Stomach (tissue), 9 donors: ENCODE data around the gene IGSF3. TPM values are rescaled to one million over a fixed set of nuclear protein-coding genes. Genes with fewer than 3 reads are reported as not detected.

ENCODE experiments used
- DNase-seq, 2 donors: peaks; one replicate each; pipeline versions ENCODE4 v3.0.0 to v3.0.0-alpha.2; 2013 to 2019
- H3K27ac ChIP-seq, 5 donors: fragments of 200-600 bp in 4 of 5; sonication (generic) in 4 of 5; one replicate each; pipeline ENCODE4 v1.5.1; 2013 to 2019; ENCODE audit warnings: mild to moderate bottlenecking in 1 of 5, moderate library complexity in 1 of 5
- H3K27me3 ChIP-seq, 3 donors: fragments of 200-600 bp; sonication (generic); one replicate each; pipeline ENCODE4 v1.5.1; 2017 to 2019; ENCODE audit warnings: mixed run types in 1 of 3
- H3K36me3 ChIP-seq, 4 donors: fragments of 200-600 bp; sonication (generic); 1 replicate in 3 of 4; 2 replicates in 1 of 4; pipeline ENCODE4 v1.5.1; 2016 to 2019
- H3K4me1 ChIP-seq, 4 donors: fragments of 200-600 bp; sonication (generic); one replicate each; pipeline ENCODE4 v1.5.1; 2016 to 2019
- H3K4me3 ChIP-seq, 4 donors: fragments of 200-600 bp; sonication (generic) in 3 of 4; one replicate each; pipeline ENCODE4 v1.5.1; 2016 to 2019; ENCODE audit warnings: mild to moderate bottlenecking in 1 of 4
- H3K9me3 ChIP-seq, 4 donors: fragments of 200-600 bp; sonication (generic); one replicate each; pipeline ENCODE4 v1.5.1; 2016 to 2019
- CTCF ChIP-seq, 7 experiments: fragments of 450-650 bp in 4 of 7; fragments of 200-600 bp in 3 of 7; sonication (generic) in 3 of 7; IDR thresholded peaks; one replicate each; pipeline ENCODE4 v1.5.1; 2016 to 2019; ENCODE audit warnings: antibody characterized with exemption in 7 of 7, control low read depth in 2 of 7, mild to moderate bottlenecking in 1 of 7
- EP300 ChIP-seq: sonication (generic); formaldehyde crosslinking; IDR thresholded peaks from one replicate; pipeline ENCODE4 v1.6.1; 2017; ENCODE audit warnings: antibody characterized with exemption
- POLR2A ChIP-seq, 4 donors: fragments of 450-650 bp; IDR thresholded peaks; one replicate each; pipeline ENCODE4 v1.6.1; 2016; ENCODE audit warnings: antibody characterized with exemption in 4 of 4, control low read depth in 2 of 4, mild to moderate bottlenecking in 1 of 4, moderate library complexity in 1 of 4
- POLR2AphosphoS5 ChIP-seq, 3 donors: sonication (generic); formaldehyde crosslinking; IDR thresholded peaks; one replicate each; pipeline ENCODE4 v1.6.1; 2016; ENCODE audit warnings: antibody characterized with exemption in 3 of 3
- WGBS, 5 donors: extraction: QIAGEN DNeasy Blood & Tissue Kit in 3 of 5; methylation state at CpG; one replicate each; pipeline versions ENCODE4 v1.1.5 to v1.1.7; 2013 to 2018; 5-methylcytosine and 5-hydroxymethylcytosine counted together
- intact Hi-C: fragments of 100-400 bp; cut with DNase I; formaldehyde crosslinking; loops from one replicate; pipeline ENCODE4 v1.15.1; 2023; ENCODE audit warnings: low total_unique reads
- polyA plus RNA-seq, 3 donors: library from polyadenylated mRNA; stranded (reverse); fragments of 200-250 nt; gene quantifications; one replicate each; pipeline ENCODE4 v1.2.3, GENCODE V29; 2013
- total RNA-seq, 5 donors: library from RNA; depleted of rRNA; stranded (reverse); fragments of >200 nt; gene quantifications; one replicate each; pipeline versions ENCODE4 v1.1.0 to v1.2.3, GENCODE V29; 2014 to 2016
- donor health status: healthy with polysubstance abuse.
- donor health status: Bipolar disorder and iron deficiency.
- donor health status: healthy.

IGSF3 gene
- total and polyA plus RNA-seq, 8 donors = 1.7 to 31.6 (median 20.9) TPM

- DNase-seq = no peak
- Histone ChIP-seq H3K4me3 (no peak overlapping the region), H3K9me3 (no peaks in the 10 kb centered on the region), H3K4me1 (peaks cover 0 to 6% (median 0%) of the 10 kb centered on the region in 4 donors), H3K27me3 (no peaks in the 10 kb centered on the region), H3K36me3 (peaks cover 12 to 38% (median 30%) of the 10 kb centered on the region in 4 donors), H3K27ac (no peak overlapping the region)
- intact Hi-C loops = no loop called here
- TF ChIP-seq EP300 (no peak), POLR2A (IDR thresholded peaks at IDR 0.05) (no peak), POLR2AphosphoS5 (IDR thresholded peaks at IDR 0.05) (no peak), CTCF (IDR thresholded peaks at IDR 0.05) (no peak)
- 85 to 92% (median 90%) methylated on average over 2 of the region's 2 CpGs for WGBS, 5 donors
Measured at GRCh38 chr1:116545359-116545705, 122.2 kb downstream of the IGSF3 start.

GRCh38 chr1:116544588-116545358 lies 122.8 kb downstream of the IGSF3 start:
- Histone ChIP-seq H3K4me1 (peaks cover 0 to 11% (median 0%) of the 10 kb centered on the region in 4 donors), H3K4me3 (no peak overlapping the region), H3K9me3 (no peaks in the 10 kb centered on the region), H3K27ac (no peak overlapping the region), H3K27me3 (no peaks in the 10 kb centered on the region), H3K36me3 (peaks cover 12 to 39% (median 30%) of the 10 kb centered on the region in 4 donors)
- DNase-seq = no peak
- intact Hi-C loops = no loop called here
- 86 to 92% (median 88%) methylated on average over 8 of the region's 8 CpGs for WGBS, 5 donors
- no peak for TF ChIP-seq CTCF (IDR thresholded peaks at IDR 0.05)
- no peak for TF ChIP-seq POLR2A (IDR thresholded peaks at IDR 0.05)
- no peak for TF ChIP-seq EP300
- no peak for TF ChIP-seq POLR2AphosphoS5 (IDR thresholded peaks at IDR 0.05)

GRCh38 chr1:116540088-116540487 lies 127.4 kb downstream of the IGSF3 start:
- TF ChIP-seq CTCF (IDR thresholded peaks at IDR 0.05) (no peak), POLR2A (IDR thresholded peaks at IDR 0.05) (no peak), POLR2AphosphoS5 (IDR thresholded peaks at IDR 0.05) (no peak), EP300 (no peak)
- Histone ChIP-seq H3K27ac (no peak overlapping the region), H3K36me3 (peaks cover 12 to 71% (median 54%) of the 10 kb centered on the region in 4 donors), H3K27me3 (no peaks in the 10 kb centered on the region), H3K4me1 (peaks cover 0 to 24% (median 0%) of the 10 kb centered on the region in 4 donors), H3K4me3 (no peak overlapping the region), H3K9me3 (no peaks in the 10 kb centered on the region)
- no peak for DNase-seq
- intact Hi-C loops = no loop called here

GRCh38 chr1:116538544-116538943 lies 129.0 kb downstream of the IGSF3 start:
- intact Hi-C loops = no loop called here
- H3K4me1 ChIP-seq = peaks cover 0 to 24% (median 0%) of the 10 kb centered on the region in 4 donors
- peaks cover 12 to 71% (median 64%) of the 10 kb centered on the region in 4 donors for H3K36me3 ChIP-seq
- H3K9me3 ChIP-seq = no peaks in the 10 kb centered on the region
- 92 to 100% (median 97%) methylated on average over 1 of the region's 1 CpG for WGBS, 5 donors
- no peak overlapping the region for H3K4me3 ChIP-seq
- H3K27me3 ChIP-seq = no peaks in the 10 kb centered on the region
- TF ChIP-seq POLR2A (IDR thresholded peaks at IDR 0.05) = no peak
- no peak for TF ChIP-seq CTCF (IDR thresholded peaks at IDR 0.05)
- no peak for TF ChIP-seq POLR2AphosphoS5 (IDR thresholded peaks at IDR 0.05)
- TF ChIP-seq EP300 = no peak
- DNase-seq = no peak
- no peak overlapping the region for H3K27ac ChIP-seq
